ENCODE measurements around the gene MYOD1. TPM values are rescaled to one million over a fixed set of nuclear protein-coding genes. Genes with fewer than 3 reads are reported as not detected.

Gene MYOD1
- total RNA-seq, result not detected

DNA sequence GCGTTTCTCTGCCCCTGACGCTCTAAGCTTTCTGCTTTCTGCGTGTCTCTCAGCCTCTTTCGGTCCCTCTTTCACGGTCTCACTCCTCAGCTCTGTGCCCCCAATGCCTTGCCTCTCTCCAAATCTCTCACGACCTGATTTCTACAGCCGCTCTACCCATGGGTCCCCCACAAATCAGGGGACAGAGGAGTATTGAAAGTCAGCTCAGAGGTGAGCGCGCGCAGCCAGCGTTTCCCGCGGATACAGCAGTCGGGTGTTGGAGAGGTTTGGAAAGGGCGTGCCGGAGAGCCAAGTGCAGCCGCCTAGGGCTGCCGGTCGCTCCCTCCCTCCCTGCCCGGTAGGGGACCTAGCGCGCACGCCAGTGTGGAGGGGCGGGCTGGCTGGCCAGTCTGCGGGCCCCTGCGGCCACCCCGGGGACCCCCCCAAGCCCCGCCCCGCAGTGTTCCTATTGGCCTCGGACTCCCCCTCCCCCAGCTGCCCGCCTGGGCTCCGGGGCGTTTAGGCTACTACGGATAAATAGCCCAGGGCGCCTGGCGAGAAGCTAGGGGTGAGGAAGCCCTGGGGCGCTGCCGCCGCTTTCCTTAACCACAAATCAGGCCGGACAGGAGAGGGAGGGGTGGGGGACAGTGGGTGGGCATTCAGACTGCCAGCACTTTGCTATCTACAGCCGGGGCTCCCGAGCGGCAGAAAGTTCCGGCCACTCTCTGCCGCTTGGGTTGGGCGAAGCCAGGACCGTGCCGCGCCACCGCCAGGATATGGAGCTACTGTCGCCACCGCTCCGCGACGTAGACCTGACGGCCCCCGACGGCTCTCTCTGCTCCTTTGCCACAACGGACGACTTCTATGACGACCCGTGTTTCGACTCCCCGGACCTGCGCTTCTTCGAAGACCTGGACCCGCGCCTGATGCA lies at the start of gene MYOD1:
Gene MYOD1, plus strand, starts transcription at position 544 of the 910 bp plus-strand sequence. Its CDS starts 212 bp downstream, at position 756.
- Mint-ChIP-seq H3K9me3 (no peaks in the 10 kb centered on the region), H3K27me3 (peaks cover 37% of the 10 kb centered on the region), H3K4me1 (no peaks in the 10 kb centered on the region), H3K27ac (no peak within 1 kb of the TSS), H3K36me3 (no peaks in the 10 kb centered on the region), H3K4me3 (no peak within 1 kb of the TSS)
- ATAC-seq (ENCODE audit: low read depth) (no peak), DNase-seq (no peak)
- POLR2A ChIA-PET, result no interaction called here

DNA sequence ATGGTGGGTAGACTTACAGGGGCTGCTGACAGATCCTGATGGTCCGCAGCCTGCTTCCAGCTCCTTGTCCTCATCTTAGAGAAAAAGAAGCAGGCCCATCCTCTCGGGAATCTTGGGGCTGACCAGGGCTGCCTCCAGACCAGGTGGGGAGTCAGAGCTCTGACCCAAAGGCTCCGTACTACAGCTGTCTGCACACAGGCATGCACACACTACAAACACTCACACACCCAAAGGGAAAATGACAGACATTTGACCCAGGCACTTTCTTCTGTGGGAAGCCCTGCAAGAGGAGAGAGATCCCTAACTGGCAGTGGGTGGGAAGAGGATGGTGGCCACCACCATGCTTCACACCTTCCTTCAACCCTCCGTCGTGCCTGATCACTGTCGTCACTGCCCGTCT lies 46.9 kb upstream of the MYOD1 start:
- Mint-ChIP-seq H3K27me3 (peaks cover 31% of the 10 kb centered on the region), H3K9me3 (peaks cover 8% of the 10 kb centered on the region), H3K4me1 (no peaks in the 10 kb centered on the region), H3K4me3 (no peak overlapping the region), H3K36me3 (no peaks in the 10 kb centered on the region), H3K27ac (no peak overlapping the region)
- POLR2A ChIA-PET, result no interaction called here
- ATAC-seq (ENCODE audit: low read depth) (no peak), DNase-seq (no peak)

DNA sequence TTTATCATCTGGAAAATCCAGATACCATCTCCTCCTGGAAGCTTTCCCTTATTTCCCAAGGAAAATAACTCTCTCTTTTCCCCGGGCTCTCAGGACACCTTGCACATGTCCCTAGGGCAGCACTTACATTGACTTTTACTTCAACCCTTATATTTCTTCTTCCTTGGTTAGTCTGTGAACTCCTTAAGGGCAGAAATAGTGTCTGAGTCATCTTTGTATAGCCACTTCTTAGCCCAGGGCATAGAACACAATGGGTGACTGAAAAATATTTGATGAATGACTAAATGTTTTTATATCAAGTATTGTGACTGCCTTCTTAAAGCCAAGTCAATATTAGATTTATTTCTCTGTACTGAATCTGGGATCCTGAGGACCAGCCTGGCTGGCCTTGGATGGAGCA lies 45.4 kb upstream of the MYOD1 start:
- POLR2A ChIA-PET, result no interaction called here
- Mint-ChIP-seq H3K9me3 (peaks cover 8% of the 10 kb centered on the region), H3K4me3 (no peak overlapping the region), H3K27ac (no peak overlapping the region), H3K27me3 (peaks cover 23% of the 10 kb centered on the region), H3K4me1 (no peaks in the 10 kb centered on the region), H3K36me3 (no peaks in the 10 kb centered on the region)
- DNase-seq (no peak), ATAC-seq (ENCODE audit: low read depth) (no peak)

DNA sequence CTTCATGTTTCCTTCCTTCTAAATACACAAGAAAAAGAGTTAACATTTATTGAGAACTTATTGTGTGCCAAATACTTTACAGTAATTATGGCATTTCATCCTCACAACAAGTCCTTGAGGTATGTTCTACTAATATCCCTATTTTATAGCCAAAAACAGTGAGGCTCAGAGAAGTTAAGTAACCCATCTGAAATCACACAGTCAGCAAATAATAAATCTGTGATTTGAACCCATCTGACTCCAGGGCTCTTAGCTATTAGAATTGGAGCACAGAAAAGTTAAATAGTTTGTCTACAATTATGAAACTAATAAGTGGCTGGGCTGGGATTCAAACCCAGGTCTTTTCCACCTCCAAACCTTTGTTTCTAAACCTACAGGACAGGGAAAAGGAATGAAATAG lies 36.5 kb upstream of the MYOD1 start:
- no peak for ATAC-seq (ENCODE audit: low read depth)

DNA sequence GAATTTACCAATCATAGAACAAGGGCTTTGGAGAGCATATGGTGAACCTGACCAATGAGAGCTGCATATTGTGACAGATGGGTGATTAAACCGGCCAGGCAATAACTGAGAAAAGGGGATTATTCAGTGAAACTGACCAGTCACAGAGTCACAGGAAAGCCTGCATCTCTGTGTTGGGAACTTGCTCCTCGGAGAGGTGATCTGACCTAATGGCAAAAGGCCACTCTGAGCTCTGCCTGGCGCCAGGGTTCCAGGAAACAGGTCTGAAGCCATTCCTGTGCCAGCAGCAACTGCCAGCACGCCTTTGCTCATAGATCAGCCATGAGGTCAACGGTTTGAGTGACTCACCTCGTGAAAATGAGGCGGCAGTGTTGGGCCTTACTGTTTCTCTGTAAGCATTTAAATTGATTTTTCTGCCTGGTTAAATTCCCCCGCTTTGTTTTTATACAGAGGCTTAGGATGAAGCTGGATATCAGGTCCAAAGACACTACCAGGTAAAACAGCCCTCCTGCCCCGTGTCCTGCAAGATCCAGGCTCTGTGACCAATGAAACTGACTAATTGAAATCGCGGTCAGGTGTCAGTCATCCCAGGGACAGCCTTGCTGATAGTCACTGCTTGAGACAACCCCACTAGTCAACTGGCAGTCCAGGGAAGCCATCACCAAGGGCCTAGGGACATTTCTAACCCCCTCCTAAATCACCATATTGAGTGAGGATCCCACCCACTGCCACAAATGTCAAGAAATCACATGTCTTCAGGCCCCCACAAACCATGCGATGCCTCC lies 35.8 kb upstream of the MYOD1 start:
- no peak for ATAC-seq (ENCODE audit: low read depth)

More for the DNA sequence above, 36.5 kb upstream of the MYOD1 start:
- Mint-ChIP-seq H3K27ac (no peak overlapping the region), H3K27me3 (peaks cover 16% of the 10 kb centered on the region), H3K4me3 (no peak overlapping the region), H3K4me1 (no peaks in the 10 kb centered on the region), H3K36me3 (no peaks in the 10 kb centered on the region), H3K9me3 (no peaks in the 10 kb centered on the region)
- DNase-seq, result no peak
- POLR2A ChIA-PET, result no interaction called here

DNA sequence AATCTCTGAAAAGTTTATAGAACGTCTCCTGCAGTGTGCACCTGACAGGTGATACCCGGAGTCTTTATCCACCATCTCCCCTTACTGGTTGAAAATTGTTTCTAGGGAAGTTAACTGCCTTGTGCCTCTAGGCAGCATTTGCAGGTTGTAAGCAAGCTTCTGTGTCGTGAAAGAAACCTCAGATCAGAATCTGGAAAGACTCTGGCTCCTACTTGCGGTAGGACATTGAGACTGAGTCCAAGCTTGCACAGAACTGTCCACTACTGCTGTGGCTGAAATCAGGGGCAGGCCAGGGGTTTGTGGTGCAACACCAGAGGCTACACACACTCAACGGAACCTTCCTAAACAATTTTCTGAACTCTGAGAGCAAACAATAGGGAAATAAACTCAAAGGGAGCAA lies 34.8 kb upstream of the MYOD1 start:
- Mint-ChIP-seq H3K4me1 (no peaks in the 10 kb centered on the region), H3K36me3 (no peaks in the 10 kb centered on the region), H3K9me3 (no peaks in the 10 kb centered on the region), H3K27ac (no peak overlapping the region), H3K27me3 (peaks cover 16% of the 10 kb centered on the region), H3K4me3 (no peak overlapping the region)
- no peak for ATAC-seq (ENCODE audit: low read depth)
- POLR2A ChIA-PET, result no interaction called here
- DNase-seq, result no peak

More for the DNA sequence above, 35.8 kb upstream of the MYOD1 start:
- Mint-ChIP-seq H3K4me1 (no peaks in the 10 kb centered on the region), H3K36me3 (no peaks in the 10 kb centered on the region), H3K27me3 (peaks cover 16% of the 10 kb centered on the region), H3K27ac (no peak overlapping the region), H3K4me3 (no peak overlapping the region), H3K9me3 (no peaks in the 10 kb centered on the region)
- POLR2A ChIA-PET, result no interaction called here
- DNase-seq, result no peak

DNA sequence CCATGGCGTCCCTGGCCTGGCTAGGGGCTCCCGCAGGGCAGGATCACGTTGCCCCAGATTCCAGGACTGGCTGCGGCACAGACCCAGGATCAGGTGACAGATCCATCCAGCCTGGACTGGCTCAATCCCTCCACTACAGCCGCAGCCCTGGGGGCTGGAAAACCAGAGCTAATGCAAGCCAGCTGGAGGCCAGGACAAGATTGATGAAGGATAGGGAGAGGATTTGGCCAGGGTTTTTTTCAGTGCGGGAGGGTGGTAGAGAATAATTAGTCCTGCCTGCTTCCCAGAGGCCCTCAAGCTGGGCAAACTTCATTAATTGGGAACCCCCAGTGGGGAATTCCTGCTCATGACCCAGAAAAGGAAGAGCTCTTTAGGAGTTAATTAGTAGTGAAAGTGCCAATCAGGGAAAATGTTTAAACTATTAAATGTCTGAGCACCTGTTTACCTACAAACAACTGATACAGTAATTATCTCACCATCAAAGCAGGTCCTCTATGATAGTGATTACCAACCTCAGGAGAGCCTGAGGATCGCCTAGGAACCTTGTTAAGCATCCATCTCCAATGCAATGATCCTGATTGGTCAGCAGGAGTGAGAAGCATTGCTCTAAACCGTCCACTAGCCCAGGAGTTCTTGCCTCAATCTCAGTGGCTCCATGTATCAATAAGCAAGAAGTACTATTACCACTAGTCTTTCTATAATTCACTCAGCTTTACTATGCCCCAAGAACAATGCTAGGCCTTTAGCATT lies 33.0 kb upstream of the MYOD1 start:
- Mint-ChIP-seq H3K4me1 (no peaks in the 10 kb centered on the region), H3K4me3 (no peak overlapping the region), H3K9me3 (no peaks in the 10 kb centered on the region), H3K27me3 (peaks cover 18% of the 10 kb centered on the region), H3K27ac (no peak overlapping the region), H3K36me3 (no peaks in the 10 kb centered on the region)
- DNase-seq (no peak), ATAC-seq (ENCODE audit: low read depth) (no peak)
- POLR2A ChIA-PET, result no interaction called here

DNA sequence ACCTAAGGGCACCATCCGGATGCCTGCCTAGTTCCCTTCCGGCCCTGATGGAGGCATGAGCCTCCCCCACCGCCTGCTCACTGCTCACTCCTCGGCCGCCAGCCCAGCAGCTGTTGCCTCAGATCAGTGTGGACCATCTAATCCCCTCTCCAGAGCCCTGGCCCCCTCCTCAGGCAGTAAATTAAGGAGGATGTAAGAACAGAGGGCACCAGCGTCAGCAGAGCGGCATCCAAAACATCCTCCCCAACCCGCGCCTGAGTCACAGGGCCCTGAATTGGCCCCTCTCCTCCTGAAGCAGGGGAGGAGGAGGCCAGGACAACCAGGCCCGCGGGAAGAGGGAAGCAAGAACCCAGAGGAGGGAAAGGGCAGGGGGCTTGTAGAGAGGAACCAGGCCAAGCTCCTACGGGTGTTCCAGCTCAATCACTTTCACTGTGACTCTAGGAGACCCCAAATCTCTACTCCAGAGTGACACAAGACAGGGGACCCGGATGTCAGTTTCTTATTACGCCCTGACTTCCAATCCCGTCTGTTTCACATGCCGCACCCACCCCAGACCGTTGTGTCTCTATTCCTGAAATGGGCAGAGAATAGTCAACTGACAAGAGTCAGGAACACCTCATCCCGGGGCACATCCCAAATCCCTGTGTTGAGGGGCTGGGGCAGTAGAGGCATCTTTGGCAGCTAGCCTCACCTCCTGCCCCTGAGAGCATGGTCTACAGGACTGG lies 31.3 kb upstream of the MYOD1 start:
- no peaks in the 10 kb centered on the region for H3K9me3 Mint-ChIP-seq

DNA sequence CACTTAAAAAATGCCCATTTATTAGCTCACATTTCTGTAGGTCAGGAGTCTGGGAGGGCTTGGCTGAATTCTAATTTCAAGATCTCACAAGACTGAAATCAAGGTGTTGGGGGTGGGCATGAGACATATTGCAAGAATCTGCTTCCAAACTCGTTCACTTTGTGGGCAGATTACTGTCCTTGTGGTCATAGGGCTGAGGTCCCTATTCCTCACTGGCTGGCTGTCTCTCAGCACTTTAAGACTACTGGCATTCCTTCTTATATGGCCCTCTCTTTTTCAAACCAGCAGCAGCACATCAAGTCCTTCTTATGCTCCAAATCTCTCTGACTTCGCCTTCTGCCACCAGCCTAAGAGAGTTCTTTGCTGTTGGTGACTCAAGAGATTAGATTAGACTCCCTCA lies 27.8 kb upstream of the MYOD1 start:
- Mint-ChIP-seq H3K36me3 (no peaks in the 10 kb centered on the region), H3K9me3 (no peaks in the 10 kb centered on the region), H3K27me3 (peaks cover 46% of the 10 kb centered on the region), H3K4me3 (no peak overlapping the region), H3K27ac (no peak overlapping the region), H3K4me1 (no peaks in the 10 kb centered on the region)
- no peak for DNase-seq
- ATAC-seq (ENCODE audit: low read depth), result no peak
- POLR2A ChIA-PET, result no interaction called here

More for the DNA sequence above, 31.3 kb upstream of the MYOD1 start:
- DNase-seq (no peak), ATAC-seq (ENCODE audit: low read depth) (no peak)
- H3K4me1 Mint-ChIP-seq, result no peaks in the 10 kb centered on the region
- no peak overlapping the region for H3K27ac Mint-ChIP-seq
- peaks cover 19% of the 10 kb centered on the region for H3K27me3 Mint-ChIP-seq
- H3K4me3 Mint-ChIP-seq, result no peak overlapping the region
- no peaks in the 10 kb centered on the region for H3K36me3 Mint-ChIP-seq
- POLR2A ChIA-PET, result no interaction called here

DNA sequence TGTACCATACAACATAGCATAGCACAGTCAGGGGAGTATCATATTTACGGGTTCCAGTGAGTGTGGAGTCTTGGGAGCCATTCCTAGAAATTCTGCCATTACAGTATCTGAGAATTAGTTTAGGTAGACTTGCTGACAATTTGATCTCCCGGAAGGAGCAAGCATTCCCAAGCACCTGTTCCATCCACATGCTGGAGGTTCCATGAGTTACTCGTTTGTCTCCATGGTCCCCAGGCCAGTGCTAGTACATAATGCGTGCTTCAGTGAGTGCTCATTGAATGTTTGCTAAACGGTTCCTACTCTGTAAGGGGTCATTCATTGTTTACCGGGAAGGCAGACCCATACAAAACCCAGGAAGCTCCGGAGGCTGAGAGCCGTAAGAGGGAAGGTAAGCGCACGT lies 27.4 kb upstream of the MYOD1 start:
- no peaks in the 10 kb centered on the region for H3K36me3 Mint-ChIP-seq
- DNase-seq (no peak), ATAC-seq (ENCODE audit: low read depth) (no peak)
- no peak overlapping the region for H3K4me3 Mint-ChIP-seq
- no peaks in the 10 kb centered on the region for H3K9me3 Mint-ChIP-seq
- H3K4me1 Mint-ChIP-seq, result no peaks in the 10 kb centered on the region
- H3K27me3 Mint-ChIP-seq, result peaks cover 50% of the 10 kb centered on the region
- POLR2A ChIA-PET, result no interaction called here
- H3K27ac Mint-ChIP-seq, result no peak overlapping the region

DNA sequence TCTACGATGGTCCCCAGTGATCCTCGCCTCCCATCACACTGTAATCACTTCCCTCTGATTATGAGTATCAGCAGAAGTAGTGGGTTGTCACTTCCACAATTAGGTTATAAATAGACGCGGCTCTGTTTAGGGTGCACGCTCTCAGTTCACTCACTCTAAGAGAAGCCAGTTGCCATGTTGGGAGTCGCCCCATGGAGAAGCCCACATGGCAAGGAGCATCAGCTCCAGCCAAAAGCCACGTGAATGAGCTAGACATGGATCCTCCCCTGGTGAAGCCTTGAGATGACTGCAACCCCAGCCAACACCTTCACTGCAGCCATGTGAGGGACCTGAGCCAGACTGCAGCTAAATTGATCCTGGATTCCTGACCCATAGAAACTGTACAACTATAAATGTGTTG lies 26.4 kb upstream of the MYOD1 start:
- H3K9me3 Mint-ChIP-seq, result no peaks in the 10 kb centered on the region
- no peak overlapping the region for H3K27ac Mint-ChIP-seq
- POLR2A ChIA-PET, result no interaction called here
- H3K4me3 Mint-ChIP-seq, result no peak overlapping the region
- DNase-seq (no peak), ATAC-seq (ENCODE audit: low read depth) (no peak)
- peaks cover 57% of the 10 kb centered on the region for H3K27me3 Mint-ChIP-seq
- no peaks in the 10 kb centered on the region for H3K36me3 Mint-ChIP-seq
- H3K4me1 Mint-ChIP-seq, result no peaks in the 10 kb centered on the region

DNA sequence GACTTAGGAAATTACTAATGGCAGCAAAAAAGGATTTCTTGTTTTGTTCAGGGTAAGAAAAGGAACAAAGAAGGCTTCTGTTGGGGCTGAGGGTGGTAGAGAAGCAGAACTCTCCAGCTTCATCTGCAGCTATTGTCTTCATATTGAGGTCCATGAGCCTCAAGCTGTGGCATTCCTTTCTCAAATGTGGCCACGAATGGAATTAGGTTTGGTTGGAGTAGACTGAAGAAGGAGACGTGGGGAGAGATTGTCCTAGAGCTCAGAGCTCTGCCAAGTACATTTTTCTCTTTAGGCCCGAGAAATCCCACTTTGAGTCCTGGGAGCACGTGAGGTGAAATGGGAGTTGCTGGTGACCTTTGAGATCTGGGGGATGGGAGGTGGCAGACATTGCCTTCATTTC lies 25.8 kb upstream of the MYOD1 start:
- POLR2A ChIA-PET, result no interaction called here
- Mint-ChIP-seq H3K4me3 (no peak overlapping the region), H3K36me3 (no peaks in the 10 kb centered on the region), H3K9me3 (no peaks in the 10 kb centered on the region), H3K4me1 (no peaks in the 10 kb centered on the region), H3K27ac (no peak overlapping the region), H3K27me3 (peaks cover 59% of the 10 kb centered on the region)
- DNase-seq (no peak), ATAC-seq (ENCODE audit: low read depth) (no peak)

DNA sequence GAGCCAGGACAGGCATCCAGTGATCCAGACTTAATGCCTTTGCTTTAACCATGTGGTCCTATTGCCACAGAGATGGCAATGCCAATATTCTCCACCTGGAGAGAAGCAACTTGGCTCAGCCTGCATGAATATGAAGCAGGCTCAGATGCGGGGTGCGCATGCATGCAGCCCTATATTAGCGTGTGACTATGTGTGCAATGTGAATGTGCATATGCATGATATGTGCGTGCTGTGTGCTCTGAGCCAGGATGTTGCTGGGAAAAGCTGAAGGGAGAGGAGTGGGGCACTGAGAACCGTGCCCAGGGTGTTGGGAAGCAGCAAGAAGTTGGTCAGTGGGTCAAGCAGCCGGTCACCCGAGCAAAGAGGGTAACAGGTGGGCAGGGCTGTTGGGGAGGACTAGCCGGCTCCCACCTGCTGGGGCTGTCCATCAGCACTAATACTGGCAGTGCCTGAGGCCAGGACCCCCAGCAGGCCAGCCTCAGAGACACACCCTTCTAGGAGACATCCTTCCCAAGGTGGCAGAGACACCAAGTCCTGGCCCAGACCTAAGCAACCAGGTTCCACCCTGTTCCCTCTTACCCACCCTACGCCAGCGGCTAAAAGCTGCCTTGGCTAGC lies 24.8 kb upstream of the MYOD1 start:
- Mint-ChIP-seq H3K9me3 (no peaks in the 10 kb centered on the region), H3K36me3 (no peaks in the 10 kb centered on the region), H3K4me1 (no peaks in the 10 kb centered on the region), H3K27ac (no peak overlapping the region), H3K27me3 (peaks cover 60% of the 10 kb centered on the region), H3K4me3 (no peak overlapping the region)
- POLR2A ChIA-PET, result no interaction called here
- ATAC-seq (ENCODE audit: low read depth) (no peak), DNase-seq (no peak)
